KOPT-K1 (cell line): ENCODE data around the gene RPL4.
"Not testable (repeated sequence)": the region's sequence is repeated elsewhere in the genome, so short reads cannot be mapped to it uniquely, and the experiment has no call there.

Experiments
- H3K27ac ChIP-seq: fragments of 200-600 bp; sonication (generic); 2 replicates; pipeline ENCODE4 v1.5.1; 2016; ENCODE audit warnings: antibody characterized with exemption, mild to moderate bottlenecking, low read depth, low read length; ENCODE audit not compliant: poor library complexity, severe bottlenecking
- H3K36me3 ChIP-seq: fragments of 200-600 bp; sonication (generic); 2 replicates; pipeline ENCODE4 v1.5.1; 2017; ENCODE audit warnings: antibody characterized with exemption, mild to moderate bottlenecking, low read length, moderate library complexity; ENCODE audit not compliant: insufficient read depth
- H3K9me3 ChIP-seq: fragments of 200-600 bp; sonication (generic); 2 replicates; pipeline ENCODE4 v1.5.1; 2017; ENCODE audit warnings: antibody characterized with exemption, low read length, mild to moderate bottlenecking; ENCODE audit not compliant: insufficient read depth, poor library complexity, severe bottlenecking

The RPL4 gene

GRCh38 chr15:66504563-66505429 is at the start of gene RPL4, which contains the start of gene ZWILCH:
TSS of gene RPL4 (minus strand) at chr15:66504855. CDS start at chr15:66504790, 65 bp downstream.
TSS of gene ZWILCH (plus strand) at chr15:66505326. CDS start at chr15:66505339, 13 bp downstream.
- H3K27ac ChIP-seq = peak within 1 kb of the TSS; percentile 86
- peaks cover 55% of the 10 kb centered on the region for H3K36me3 ChIP-seq
- H3K9me3 ChIP-seq = no peaks in the 10 kb centered on the region

GRCh38 chr15:66545255-66545654 is 40.6 kb upstream of the RPL4 start:
- H3K9me3 ChIP-seq = no peaks in the 10 kb centered on the region
- no peak overlapping the region for H3K27ac ChIP-seq
- H3K36me3 ChIP-seq = peaks cover 59% of the 10 kb centered on the region

GRCh38 chr15:66542896-66543295 is 38.2 kb upstream of the RPL4 start:
- peaks cover 64% of the 10 kb centered on the region for H3K36me3 ChIP-seq
- H3K9me3 ChIP-seq = no peaks in the 10 kb centered on the region
- no peak overlapping the region for H3K27ac ChIP-seq

GRCh38 chr15:66535056-66535455 is 30.4 kb upstream of the RPL4 start:
- Histone ChIP-seq H3K27ac (no peak overlapping the region), H3K9me3 (no peaks in the 10 kb centered on the region), H3K36me3 (peaks cover 77% of the 10 kb centered on the region)

- Histone ChIP-seq H3K36me3 (peaks cover 94% of the 10 kb centered on the region), H3K9me3 (no peaks in the 10 kb centered on the region), H3K27ac (no peak overlapping the region)
Measured at GRCh38 chr15:66524838-66525237, 20.2 kb upstream of the RPL4 start.

- H3K27ac ChIP-seq = no peak overlapping the region
- H3K9me3 ChIP-seq = no peaks in the 10 kb centered on the region
- peaks cover 89% of the 10 kb centered on the region for H3K36me3 ChIP-seq
Measured at GRCh38 chr15:66523926-66524325, 19.3 kb upstream of the RPL4 start.

GRCh38 chr15:66515901-66516322 is 11.3 kb upstream of the RPL4 start:
- Histone ChIP-seq H3K27ac (no peak overlapping the region), H3K36me3 (peaks cover 82% of the 10 kb centered on the region), H3K9me3 (no peaks in the 10 kb centered on the region)

- peaks cover 78% of the 10 kb centered on the region for H3K36me3 ChIP-seq
Measured at GRCh38 chr15:66514586-66514985, 9.9 kb upstream of the RPL4 start.

GRCh38 chr15:66508293-66508883 is 3.7 kb upstream of the RPL4 start:
- Histone ChIP-seq H3K27ac (peak overlapping the region; percentile 37), H3K36me3 (peaks cover 42% of the 10 kb centered on the region), H3K9me3 (no peaks in the 10 kb centered on the region)

More at GRCh38 chr15:66514586-66514985, 9.9 kb upstream of the RPL4 start:
- Histone ChIP-seq H3K27ac (no peak overlapping the region), H3K9me3 (no peaks in the 10 kb centered on the region)

GRCh38 chr15:66505818-66506217 is 1.2 kb upstream of the RPL4 start:
- Histone ChIP-seq H3K36me3 (peaks cover 52% of the 10 kb centered on the region), H3K27ac (peak overlapping the region; percentile 86), H3K9me3 (no peaks in the 10 kb centered on the region)

GRCh38 chr15:66505430-66505811 is 766 bp upstream of the RPL4 start:
- H3K9me3 ChIP-seq = no peaks in the 10 kb centered on the region
- H3K27ac ChIP-seq = peak overlapping the region; percentile 86
- H3K36me3 ChIP-seq = peaks cover 52% of the 10 kb centered on the region

GRCh38 chr15:66503780-66504562 is 684 bp downstream of the RPL4 start:
- peak overlapping the region; percentile 86 for H3K27ac ChIP-seq
- H3K36me3 ChIP-seq = peaks cover 56% of the 10 kb centered on the region
- H3K9me3 ChIP-seq = no peaks in the 10 kb centered on the region

- Histone ChIP-seq H3K27ac (peak overlapping the region; percentile 86), H3K36me3 (peaks cover 62% of the 10 kb centered on the region)
- not testable (repeated sequence) for H3K9me3 ChIP-seq
Measured at GRCh38 chr15:66503041-66503648, 1.5 kb downstream of the RPL4 start.

- Histone ChIP-seq H3K9me3 (no peaks in the 10 kb centered on the region), H3K27ac (no peak overlapping the region), H3K36me3 (peaks cover 67% of the 10 kb centered on the region)
Measured at GRCh38 chr15:66502491-66502890, 2.2 kb downstream of the RPL4 start.

- H3K9me3 ChIP-seq, H3K27ac ChIP-seq: not testable (repeated sequence)
- H3K36me3 ChIP-seq = peaks cover 75% of the 10 kb centered on the region
Measured at GRCh38 chr15:66500346-66500745, 4.3 kb downstream of the RPL4 start.
